GM19240 (cell line): ENCODE data around the gene AFP.

Source experiments
- DNase-seq: peaks from one replicate; pipeline ENCODE4 v3.0.0; 2011; ENCODE audit warnings: low spot score; ENCODE audit not compliant: insufficient read length

Gene AFP

GRCh38 chr4:73438048-73438447 is 2.0 kb downstream of the AFP start:
- DNase-seq, result no peak

- DNase-seq, result no peak
Measured at GRCh38 chr4:73438582-73439215, 2.7 kb downstream of the AFP start.

- no peak for DNase-seq
Measured at GRCh38 chr4:73439445-73439844, 3.4 kb downstream of the AFP start.

- no peak for DNase-seq
Measured at GRCh38 chr4:73439991-73440390, 4.0 kb downstream of the AFP start.

- no peak for DNase-seq
Measured at GRCh38 chr4:73440653-73441052, 4.6 kb downstream of the AFP start.

GRCh38 chr4:73442275-73442674 is 6.3 kb downstream of the AFP start:
- no peak for DNase-seq

- DNase-seq, result no peak
Measured at GRCh38 chr4:73443224-73443623, 7.2 kb downstream of the AFP start.

- no peak for DNase-seq
Measured at GRCh38 chr4:73445383-73446335, 9.6 kb downstream of the AFP start.

GRCh38 chr4:73446336-73446938 is 10.4 kb downstream of the AFP start:
- peak; percentile 11 for DNase-seq

GRCh38 chr4:73447671-73448070 is 11.7 kb downstream of the AFP start:
- DNase-seq, result no peak

GRCh38 chr4:73448448-73449203 is 12.6 kb downstream of the AFP start:
- no peak for DNase-seq

- DNase-seq, result no peak
Measured at GRCh38 chr4:73450398-73451004, 14.5 kb downstream of the AFP start.

GRCh38 chr4:73451404-73451803 is 15.4 kb downstream of the AFP start:
- DNase-seq, result no peak

GRCh38 chr4:73451981-73452747 is 16.1 kb downstream of the AFP start:
- DNase-seq, result no peak

- no peak for DNase-seq
Measured at GRCh38 chr4:73452953-73453700, 17.1 kb downstream of the AFP start.

GRCh38 chr4:73453701-73454005 is 17.6 kb downstream of the AFP start:
- DNase-seq, result no peak

GRCh38 chr4:73454920-73455319 is 18.9 kb downstream of the AFP start:
- DNase-seq, result no peak

GRCh38 chr4:73456177-73457022 is 20.4 kb downstream of the AFP start:
- no peak for DNase-seq
